SU-DHL-6 (cell line): ENCODE data around the gene WDR82.

Experiments
- H2AFZ ChIP-seq: fragments of 200-600 bp; sonication (generic); 2 replicates; pipeline ENCODE4 v1.6.1; 2014; ENCODE audit warnings: low read depth, mild to moderate bottlenecking, moderate library complexity, mixed read lengths, antibody characterized with exemption, low read length; ENCODE audit not compliant: severe bottlenecking
- H3F3A ChIP-seq: fragments of 200-600 bp; shearing (Covaris generic); 2 replicates; pipeline ENCODE4 v1.6.0; 2016; ENCODE audit warnings: antibody characterized with exemption, mild to moderate bottlenecking; ENCODE audit not compliant: insufficient read depth
- H3K27ac ChIP-seq: fragments of 200-600 bp; sonication (generic); 2 replicates; pipeline ENCODE4 v1.5.1; 2016; ENCODE audit warnings: low read depth, mild to moderate bottlenecking, low read length, moderate library complexity, mixed read lengths
- H3K27me3 ChIP-seq: fragments of 200-600 bp; sonication (generic), shearing (Covaris generic); 2 replicates; pipeline ENCODE4 v1.6.0; 2014; ENCODE audit warnings: mild to moderate bottlenecking, low read length
- H3K36me3 ChIP-seq: fragments of 200-600 bp; sonication (generic); 2 replicates; pipeline ENCODE4 v1.6.1; 2014; ENCODE audit warnings: mild to moderate bottlenecking, low read length, mixed read lengths
- H3K4me2 ChIP-seq: fragments of 300-600, 200-600 bp; shearing (Covaris generic), sonication (generic); 2 replicates; pipeline ENCODE4 v1.6.0; 2014; ENCODE audit warnings: low read length, low read depth, mild to moderate bottlenecking; ENCODE audit not compliant: poor library complexity, severe bottlenecking
- H3K4me3 ChIP-seq: fragments of 200-600 bp; sonication (generic); 2 replicates; pipeline ENCODE4 v1.5.1; 2014; ENCODE audit warnings: antibody characterized with exemption, low read length, mild to moderate bottlenecking, mixed read lengths; ENCODE audit not compliant: insufficient read depth, poor library complexity, severe bottlenecking
- H3K79me2 ChIP-seq: fragments of 200-600 bp; sonication (generic); 2 replicates; pipeline ENCODE4 v1.6.1; 2014; ENCODE audit warnings: mild to moderate bottlenecking, low read length, moderate library complexity; ENCODE audit not compliant: insufficient read depth
- H3K9ac ChIP-seq: fragments of 200-600 bp; sonication (generic); 2 replicates; pipeline ENCODE4 v1.7.0; 2014; ENCODE audit warnings: mild to moderate bottlenecking, low read length
- H3K9me2 ChIP-seq: fragments of 200-600 bp; sonication (generic); replicated peaks from 2 replicates; pipeline ENCODE4 v1.6.1; 2014; ENCODE audit warnings: low read length; ENCODE audit not compliant: insufficient read depth
- H3K9me3 ChIP-seq: fragments of 200-600 bp; sonication (generic); 2 replicates; pipeline ENCODE4 v1.6.1; 2014; ENCODE audit warnings: low read length, mixed read lengths; ENCODE audit not compliant: insufficient read depth
- H4K20me1 ChIP-seq: fragments of 200-600 bp; sonication (generic); 2 replicates; pipeline ENCODE4 v1.6.1; 2014; ENCODE audit warnings: low read depth, mild to moderate bottlenecking, antibody characterized with exemption, low read length, moderate library complexity, mixed read lengths
- CTCF ChIP-seq: fragments of 200-600 bp; sonication (generic); IDR thresholded peaks from one replicate; pipeline ENCODE4 v1.5.1; 2017; ENCODE audit warnings: antibody characterized with exemption, mild to moderate bottlenecking, low read length, moderate library complexity; ENCODE audit not compliant: insufficient read depth, poor library complexity, severe bottlenecking
- EZH2phosphoT487 ChIP-seq: fragments of 200-600 bp; sonication (generic), shearing (Covaris generic); conservative IDR thresholded peaks from 2 replicates; pipeline ENCODE4 v1.6.1; 2018; ENCODE audit warnings: mild to moderate bottlenecking, antibody characterized with exemption, low read length, moderate library complexity, mixed read lengths

The WDR82 gene

GRCh38 chr3:52231502-52232278 lies 46.8 kb downstream of the WDR82 start:
- Histone ChIP-seq H3F3A (0 out of 2 replicates have a peak, but pooled peaks cover 5% of the 10 kb centered on the region), H3K4me2 (no peak overlapping the region), H3K9me2 (no peaks in the 10 kb centered on the region), H3K4me3 (no peak overlapping the region), H3K27me3 (no peaks in the 10 kb centered on the region), H3K79me2 (0 out of 2 replicates have a peak, but pooled peaks cover 2% of the 10 kb centered on the region), H3K36me3 (no peaks in the 10 kb centered on the region), H3K9me3 (no peaks in the 10 kb centered on the region), H2AFZ (no peak overlapping the region), H4K20me1 (no peaks in the 10 kb centered on the region), H3K9ac (no peak overlapping the region), H3K27ac (no peak overlapping the region)
- TF ChIP-seq EZH2phosphoT487 (no peak), CTCF (peak; percentile 93)

DNA sequence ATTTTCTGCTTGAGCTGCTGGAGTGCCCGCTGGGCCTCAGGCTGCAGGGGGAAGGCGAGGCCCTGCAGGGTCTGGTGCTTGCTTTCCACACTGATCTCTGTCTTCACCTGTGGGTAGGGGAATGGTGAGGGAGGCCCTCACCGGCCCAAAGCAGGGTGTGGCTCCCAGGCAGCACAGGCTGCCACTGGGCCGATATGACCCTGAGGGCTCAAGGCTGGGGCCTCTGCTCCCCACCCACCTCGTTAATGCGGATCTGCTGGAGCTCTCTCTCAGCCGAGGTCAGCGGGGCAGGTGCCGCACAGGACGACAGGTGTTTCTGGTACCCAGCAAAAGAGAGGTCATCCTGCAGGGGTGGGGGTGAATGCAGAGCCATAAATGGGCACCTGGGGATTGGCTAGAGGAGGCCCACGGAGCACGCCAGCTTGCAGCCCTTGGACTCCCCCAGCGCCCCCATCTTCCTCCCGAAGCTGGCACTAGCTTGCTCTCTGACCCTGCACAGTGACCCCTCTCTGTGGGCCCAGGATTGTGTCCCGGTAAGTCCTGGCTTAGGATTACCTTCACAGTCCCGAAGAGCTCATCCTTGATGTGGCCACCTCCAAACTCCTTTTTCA lies 47.5 kb downstream of the WDR82 start:
- no peak overlapping the region for H3K4me3 ChIP-seq
- H3K9ac ChIP-seq = no peak overlapping the region
- H3K9me2 ChIP-seq = no peaks in the 10 kb centered on the region
- no peak overlapping the region for H2AFZ ChIP-seq
- TF ChIP-seq EZH2phosphoT487 = no peak
- no peak for TF ChIP-seq CTCF
- no peaks in the 10 kb centered on the region for H4K20me1 ChIP-seq
- H3K4me2 ChIP-seq = no peak overlapping the region
- peaks cover 8% of the 10 kb centered on the region; the same call in 1 of the 2 replicates for H3F3A ChIP-seq
- H3K27ac ChIP-seq = no peak overlapping the region
- H3K9me3 ChIP-seq = no peaks in the 10 kb centered on the region
- H3K27me3 ChIP-seq = no peaks in the 10 kb centered on the region
- no peaks in the 10 kb centered on the region for H3K36me3 ChIP-seq
- H3K79me2 ChIP-seq = no peaks in the 10 kb centered on the region

- Histone ChIP-seq H3K27me3 (no peaks in the 10 kb centered on the region), H3K9ac (no peak overlapping the region), H2AFZ (no peak overlapping the region), H3K27ac (no peak overlapping the region), H3K9me2 (no peaks in the 10 kb centered on the region), H3F3A (peaks cover 12% of the 10 kb centered on the region), H3K79me2 (no peaks in the 10 kb centered on the region), H3K36me3 (no peaks in the 10 kb centered on the region), H3K4me2 (no peak overlapping the region), H3K9me3 (no peaks in the 10 kb centered on the region), H3K4me3 (no peak overlapping the region), H4K20me1 (no peaks in the 10 kb centered on the region)
- TF ChIP-seq CTCF (no peak), EZH2phosphoT487 (no peak)
Measured at GRCh38 chr3:52230461-52230860, 48.0 kb downstream of the WDR82 start.
